Measurements from ENCODE around the gene HID1. TPM values are rescaled to one million over a fixed set of nuclear protein-coding genes. Genes with fewer than 3 reads are reported as not detected.

The HID1 gene
- total and polyA plus RNA-seq, 2 donors (not counting 1 experiment from before 2014, with no cell fraction given) = 3.9 to 4.0 TPM

DNA sequence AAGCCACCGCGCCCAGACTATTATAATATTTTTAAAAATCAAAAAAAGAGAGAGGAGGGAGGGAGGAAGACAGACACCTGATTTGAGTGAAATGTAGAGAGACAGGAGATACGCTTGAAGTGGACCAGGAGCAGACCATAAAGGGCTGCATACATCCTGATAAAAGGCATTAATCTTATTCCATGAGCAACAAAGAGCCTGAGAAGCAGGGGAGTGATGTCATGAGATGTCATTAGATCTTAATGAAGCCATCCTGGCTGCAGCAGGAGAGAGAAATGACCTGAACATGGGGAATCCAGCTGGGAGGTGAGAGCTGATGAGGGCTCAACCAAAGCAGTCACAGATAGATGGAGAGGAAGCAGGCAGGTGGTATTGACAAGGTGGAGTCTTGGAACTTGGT lies 5.2 kb upstream of the HID1 start:
- Histone ChIP-seq H3K27me3 (replicated peaks in 1 of 4; ENCODE audit: control extremely low read depth in 1 of 4, control insufficient read depth in 3 of 4, insufficient read depth in 4 of 4, low read length in 3 of 4) (peaks cover 0 to 74% (median 19%) of the 10 kb centered on the region in 4 experiments), H3K79me2 (ENCODE audit: control insufficient read depth, insufficient read depth, low read length) (no peaks in the 10 kb centered on the region), H3K9me3 (ENCODE audit: control extremely low read depth in 1 of 3, control insufficient read depth in 2 of 3, insufficient read depth in 1 of 3, low read length in 2 of 3) (peaks cover 0 to 4% (median 0%) of the 10 kb centered on the region in 3 donors), H3K4me1 (ENCODE audit: control insufficient read depth in 2 of 2, insufficient read depth in 2 of 2, low read length in 2 of 2) (peaks cover 16 to 22% of the 10 kb centered on the region in 2 donors), H3K9ac (ENCODE audit: low read length) (no peak overlapping the region), H2AFZ (ENCODE audit: insufficient read depth, low read depth, low read length, poor library complexity, severe bottlenecking) (no peak overlapping the region), H3K4me2 (replicated peaks; ENCODE audit: low read depth, low read length, poor library complexity, severe bottlenecking) (no peak overlapping the region), H3K27ac (ENCODE audit: low read length in 2 of 2) (no peak overlapping the region), H4K20me1 (ENCODE audit: control insufficient read depth, insufficient read depth, low read length, poor library complexity, severe bottlenecking) (no peaks in the 10 kb centered on the region), H3K4me3 (ENCODE audit: control extremely low read depth in 1 of 5, extremely low read depth in 1 of 5, insufficient read depth in 1 of 5, low read depth in 2 of 5, low read length in 4 of 5) (no peak overlapping the region), H3K36me3 (replicated peaks in 1 of 2; ENCODE audit: control extremely low read depth in 1 of 2, control insufficient read depth in 1 of 2, extremely low read depth in 1 of 2, insufficient read depth in 2 of 2, low read length in 1 of 2) (no peaks in the 10 kb centered on the region)
- H3K4me1 Mint-ChIP-seq = peaks cover 16% of the 10 kb centered on the region
- 100% methylated on average over 1 of the region's 3 CpGs for WGBS (ENCODE audit: insufficient coverage)
- H3K9me3 Mint-ChIP-seq (ENCODE audit: insufficient read depth) = no peaks in the 10 kb centered on the region
- POLR2A ChIA-PET = interaction anchor here (0.6 kb wide), 1 partner anchor 92 kb away, joined by 8 read pairs; no protein-coding TSS in a partner anchor
- no peak for DNase-seq
- no peak for TF ChIP-seq EZH2 (IDR thresholded peaks at IDR 0.05; ENCODE audit: borderline replicate concordance, insufficient read depth, low read depth, low read length, poor library complexity, severe bottlenecking)
- no peak for ATAC-seq (ENCODE audit: low read depth)
- intact Hi-C loops (cut with micrococcal nuclease) = no loop called here
- H3K4me3 Mint-ChIP-seq = no peak overlapping the region
- H3K27me3 Mint-ChIP-seq = peaks cover 32% of the 10 kb centered on the region
- CTCF ChIA-PET = interaction anchor here (3.5 to 7.7 kb wide), 2 partner anchors 16 kb away, joined by 24 to 67 read pairs; no protein-coding TSS in a partner anchor
- no peak overlapping the region for H3K27ac Mint-ChIP-seq

DNA sequence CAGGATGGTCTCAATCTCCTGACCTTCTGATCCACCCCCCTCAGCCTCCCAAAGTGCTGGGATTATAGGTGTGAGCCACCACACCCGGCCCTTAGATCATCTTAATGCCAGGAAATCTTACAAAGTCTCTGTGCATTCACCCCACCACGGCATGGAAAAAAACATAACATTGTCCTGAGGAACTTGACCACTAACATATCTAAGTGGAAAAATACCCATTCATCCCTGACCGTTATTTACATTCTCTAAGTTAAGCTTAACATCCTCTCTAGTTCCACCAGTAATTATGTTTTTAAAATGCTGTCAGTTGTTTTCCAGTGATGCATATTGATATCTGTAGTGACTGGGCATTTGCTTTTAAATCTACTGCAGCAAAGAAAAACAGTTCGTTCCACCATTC lies 3.4 kb upstream of the HID1 start:
- ATAC-seq (ENCODE audit: low read depth) = no peak
- Histone ChIP-seq H2AFZ (ENCODE audit: insufficient read depth, low read depth, low read length, poor library complexity, severe bottlenecking) (no peak overlapping the region), H3K9ac (ENCODE audit: low read length) (no peak overlapping the region), H3K27me3 (replicated peaks in 1 of 4; ENCODE audit: control extremely low read depth in 1 of 4, control insufficient read depth in 3 of 4, insufficient read depth in 4 of 4, low read length in 3 of 4) (peaks cover 0 to 76% (median 17%) of the 10 kb centered on the region in 4 experiments), H3K4me3 (ENCODE audit: control extremely low read depth in 1 of 5, extremely low read depth in 1 of 5, insufficient read depth in 1 of 5, low read depth in 2 of 5, low read length in 4 of 5) (no peak overlapping the region), H3K79me2 (ENCODE audit: control insufficient read depth, insufficient read depth, low read length) (no peaks in the 10 kb centered on the region), H3K4me2 (replicated peaks; ENCODE audit: low read depth, low read length, poor library complexity, severe bottlenecking) (no peak overlapping the region), H3K4me1 (ENCODE audit: control insufficient read depth in 2 of 2, insufficient read depth in 2 of 2, low read length in 2 of 2) (peaks cover 14 to 16% of the 10 kb centered on the region in 2 donors), H3K36me3 (replicated peaks in 1 of 2; ENCODE audit: control extremely low read depth in 1 of 2, control insufficient read depth in 1 of 2, extremely low read depth in 1 of 2, insufficient read depth in 2 of 2, low read length in 1 of 2) (no peaks in the 10 kb centered on the region), H3K9me3 (ENCODE audit: control extremely low read depth in 1 of 3, control insufficient read depth in 2 of 3, insufficient read depth in 1 of 3, low read length in 2 of 3) (peaks cover 0 to 6% (median 0%) of the 10 kb centered on the region in 3 donors), H3K27ac (ENCODE audit: low read length in 2 of 2) (no peak overlapping the region), H4K20me1 (ENCODE audit: control insufficient read depth, insufficient read depth, low read length, poor library complexity, severe bottlenecking) (no peaks in the 10 kb centered on the region)
- Mint-ChIP-seq H3K9me3 (ENCODE audit: insufficient read depth) (no peaks in the 10 kb centered on the region), H3K27ac (no peak overlapping the region), H3K27me3 (peaks cover 37% of the 10 kb centered on the region), H3K4me1 (peaks cover 14% of the 10 kb centered on the region), H3K4me3 (no peak overlapping the region)
- WGBS (ENCODE audit: insufficient coverage) = 90% methylated on average over 3 of the region's 4 CpGs
- CTCF ChIA-PET = interaction anchor here (1.5 to 7.7 kb wide), 2 partner anchors 14 to 17 kb away, joined by 6 to 67 read pairs; no protein-coding TSS in a partner anchor
- intact Hi-C loops (cut with micrococcal nuclease) = no loop called here
- DNase-seq = no peak
- no peak for TF ChIP-seq EZH2 (IDR thresholded peaks at IDR 0.05; ENCODE audit: borderline replicate concordance, insufficient read depth, low read depth, low read length, poor library complexity, severe bottlenecking)
- TF ChIP-seq, protein P1, sequence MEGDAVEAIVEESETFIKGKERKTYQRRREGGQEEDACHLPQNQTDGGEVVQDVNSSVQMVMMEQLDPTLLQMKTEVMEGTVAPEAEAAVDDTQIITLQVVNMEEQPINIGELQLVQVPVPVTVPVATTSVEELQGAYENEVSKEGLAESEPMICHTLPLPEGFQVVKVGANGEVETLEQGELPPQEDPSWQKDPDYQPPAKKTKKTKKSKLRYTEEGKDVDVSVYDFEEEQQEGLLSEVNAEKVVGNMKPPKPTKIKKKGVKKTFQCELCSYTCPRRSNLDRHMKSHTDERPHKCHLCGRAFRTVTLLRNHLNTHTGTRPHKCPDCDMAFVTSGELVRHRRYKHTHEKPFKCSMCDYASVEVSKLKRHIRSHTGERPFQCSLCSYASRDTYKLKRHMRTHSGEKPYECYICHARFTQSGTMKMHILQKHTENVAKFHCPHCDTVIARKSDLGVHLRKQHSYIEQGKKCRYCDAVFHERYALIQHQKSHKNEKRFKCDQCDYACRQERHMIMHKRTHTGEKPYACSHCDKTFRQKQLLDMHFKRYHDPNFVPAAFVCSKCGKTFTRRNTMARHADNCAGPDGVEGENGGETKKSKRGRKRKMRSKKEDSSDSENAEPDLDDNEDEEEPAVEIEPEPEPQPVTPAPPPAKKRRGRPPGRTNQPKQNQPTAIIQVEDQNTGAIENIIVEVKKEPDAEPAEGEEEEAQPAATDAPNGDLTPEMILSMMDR (IDR thresholded peaks at IDR 0.05) = no peak
- POLR2A ChIA-PET = no interaction called here

Measured in B cell (primary cell).